HG02588 (cell line): Measurements from ENCODE around the gene MAP3K21.

Experiments
- ATAC-seq: cut with Tn5 transposase; IDR thresholded peaks from one replicate; pipeline ENCODE4 v1.9.1; 2021; ENCODE audit warnings: mild to moderate bottlenecking, moderate library complexity; ENCODE audit not compliant: unreplicated experiment

MAP3K21 gene

DNA sequence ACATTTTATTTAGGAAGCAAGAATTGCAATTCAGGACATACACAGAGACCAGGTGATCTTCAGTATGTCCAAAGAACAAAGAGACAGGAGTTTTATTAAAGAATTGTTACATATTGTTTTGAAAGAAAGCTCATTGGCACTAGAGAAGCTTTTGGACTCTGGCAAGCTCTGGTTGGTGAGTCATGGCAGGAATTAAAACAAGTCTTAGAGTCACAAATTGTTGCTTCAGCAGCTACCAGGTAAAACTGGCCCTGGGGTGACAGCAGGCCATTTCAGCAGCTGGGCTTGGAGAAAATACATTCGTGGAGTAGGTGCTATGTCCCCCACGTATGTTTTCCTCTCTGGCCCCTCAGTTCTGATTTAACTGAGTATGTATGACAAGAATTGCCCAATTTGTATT is 58.8 kb downstream of the MAP3K21 start:
- ATAC-seq: no peak

DNA sequence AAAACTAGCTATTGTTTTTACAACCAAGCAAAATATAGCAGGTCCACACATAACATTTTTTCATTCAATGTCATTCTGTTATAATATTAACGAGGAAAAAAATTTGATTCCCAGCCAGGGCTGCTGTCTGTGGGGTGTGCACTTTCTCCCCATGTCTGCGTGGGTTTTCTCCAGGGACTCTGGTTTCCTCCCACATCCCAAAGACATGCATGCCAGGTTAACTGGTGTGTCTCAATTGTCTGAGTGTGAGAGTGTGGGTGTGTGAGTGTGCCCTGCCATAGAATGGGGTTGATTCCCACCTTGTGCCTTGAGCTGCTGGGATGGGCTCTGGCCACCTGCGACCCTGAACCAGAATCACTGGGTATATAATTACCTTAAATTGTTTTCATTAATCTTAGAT is 60.1 kb downstream of the MAP3K21 start:
- no peak for ATAC-seq

DNA sequence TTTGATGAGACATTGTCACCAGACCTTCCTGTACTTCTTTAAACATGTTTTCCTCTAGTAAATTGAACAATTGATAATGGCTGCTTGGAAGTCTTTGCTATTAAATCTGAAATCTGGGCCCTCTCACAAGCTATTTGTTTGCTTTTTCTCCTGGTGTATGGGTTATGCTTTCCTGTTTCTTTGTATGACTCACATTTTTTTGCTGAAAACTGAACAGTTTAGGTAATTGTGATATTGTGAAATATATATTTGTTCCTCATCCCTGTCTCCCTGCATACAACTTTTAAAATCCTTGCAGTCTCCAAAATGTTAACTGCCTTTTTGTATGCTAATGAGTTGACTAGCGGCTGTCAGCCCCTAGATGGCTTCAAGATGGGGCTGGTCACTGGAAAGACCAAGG is 61.6 kb downstream of the MAP3K21 start:
- no peak for ATAC-seq

DNA sequence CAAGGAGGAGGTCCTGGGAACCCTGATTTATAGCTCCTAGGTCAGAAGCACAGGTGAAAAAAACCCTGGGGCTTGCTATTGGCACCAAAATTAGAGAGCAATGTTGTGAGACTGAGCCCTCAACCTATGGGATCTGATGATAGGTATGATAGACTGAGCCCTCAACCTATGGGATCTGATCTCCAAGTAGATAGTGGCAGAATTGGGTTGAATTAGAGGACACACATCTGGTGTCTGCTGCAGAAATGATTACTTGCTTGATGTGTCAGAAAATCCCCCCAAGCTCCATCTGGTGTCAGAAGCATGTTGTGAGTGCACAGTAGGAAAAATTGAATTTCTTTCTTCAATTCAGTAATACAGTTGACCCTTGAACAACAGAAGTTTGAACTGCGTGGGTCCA is 62.4 kb downstream of the MAP3K21 start:
- no peak for ATAC-seq

DNA sequence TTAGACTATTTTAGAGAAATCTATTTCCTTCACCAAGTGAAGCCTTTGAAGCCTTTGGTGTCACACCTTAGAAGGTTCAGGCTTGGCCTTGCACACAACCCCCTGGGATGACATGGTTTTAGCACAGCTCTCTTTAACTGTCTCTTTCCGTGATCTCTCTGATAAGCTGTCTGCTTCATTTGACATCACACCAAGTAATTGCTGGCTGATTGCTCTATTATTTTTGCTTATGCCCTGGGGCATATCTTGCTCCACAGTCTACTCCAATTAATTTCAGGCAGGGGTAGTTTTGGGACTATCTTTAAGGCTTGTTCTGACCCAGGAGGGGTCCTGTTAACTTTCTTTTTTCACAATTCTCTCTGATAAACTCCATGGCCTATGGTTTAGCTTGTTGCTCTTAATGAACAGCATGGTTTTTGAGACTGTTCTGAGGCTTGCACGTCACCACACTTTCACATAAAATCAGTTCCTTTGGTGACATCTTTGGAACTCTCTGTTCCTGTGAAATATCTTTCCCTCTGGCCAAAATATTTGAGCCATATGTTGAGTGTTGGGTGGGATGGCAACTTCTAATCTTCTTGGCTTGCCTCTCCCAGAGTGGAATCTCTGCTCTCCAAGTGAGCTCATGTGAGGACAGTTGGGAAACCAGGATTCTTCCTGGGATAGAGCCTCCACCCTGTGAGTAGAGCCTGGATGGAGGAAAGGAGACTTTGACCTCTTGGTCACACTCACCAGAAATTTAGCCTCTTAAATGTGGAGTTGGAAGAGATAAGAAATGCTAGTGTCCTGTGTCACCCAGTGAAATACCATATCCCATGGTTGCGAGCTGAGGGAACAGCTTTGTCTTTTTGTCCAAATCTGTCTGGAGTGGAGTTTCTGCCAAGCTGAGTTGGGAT is 63.6 kb downstream of the MAP3K21 start:
- ATAC-seq: no peak

DNA sequence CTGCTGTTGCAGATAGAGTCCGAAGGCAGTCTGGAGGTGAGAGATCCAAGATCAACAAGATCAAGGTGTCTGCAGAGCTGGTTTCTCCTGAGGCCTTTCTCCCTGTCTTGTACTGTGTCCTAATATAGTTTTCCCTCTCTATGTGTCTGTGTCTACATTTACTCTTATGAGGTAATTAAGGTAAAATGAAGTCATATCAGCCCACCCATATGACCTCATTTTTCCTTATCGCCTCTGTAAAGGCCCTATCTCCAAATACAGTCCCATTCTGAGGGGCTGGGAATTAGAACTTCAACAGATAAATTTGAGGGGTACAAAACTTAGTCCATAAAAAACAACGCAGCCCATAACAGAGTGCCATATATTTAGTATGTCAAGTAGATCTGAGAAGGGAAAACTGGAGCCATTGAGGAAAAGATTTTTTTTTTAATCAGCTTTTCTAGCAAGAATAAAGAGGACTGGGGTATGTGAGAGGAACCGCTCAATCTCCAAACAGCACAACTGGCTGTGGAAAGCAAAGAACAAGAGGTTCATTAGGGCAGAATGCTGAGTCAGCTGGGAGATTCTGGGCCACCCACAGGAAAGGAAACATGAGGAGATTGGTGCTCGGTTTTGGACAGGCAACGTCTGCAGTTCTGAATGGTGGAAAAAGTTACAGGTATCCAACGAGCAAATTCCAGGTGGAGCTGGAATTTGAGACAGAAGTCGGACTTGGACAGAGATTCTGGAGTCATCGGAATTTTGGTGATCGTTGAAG is 65.7 kb downstream of the MAP3K21 start:
- ATAC-seq: no peak

DNA sequence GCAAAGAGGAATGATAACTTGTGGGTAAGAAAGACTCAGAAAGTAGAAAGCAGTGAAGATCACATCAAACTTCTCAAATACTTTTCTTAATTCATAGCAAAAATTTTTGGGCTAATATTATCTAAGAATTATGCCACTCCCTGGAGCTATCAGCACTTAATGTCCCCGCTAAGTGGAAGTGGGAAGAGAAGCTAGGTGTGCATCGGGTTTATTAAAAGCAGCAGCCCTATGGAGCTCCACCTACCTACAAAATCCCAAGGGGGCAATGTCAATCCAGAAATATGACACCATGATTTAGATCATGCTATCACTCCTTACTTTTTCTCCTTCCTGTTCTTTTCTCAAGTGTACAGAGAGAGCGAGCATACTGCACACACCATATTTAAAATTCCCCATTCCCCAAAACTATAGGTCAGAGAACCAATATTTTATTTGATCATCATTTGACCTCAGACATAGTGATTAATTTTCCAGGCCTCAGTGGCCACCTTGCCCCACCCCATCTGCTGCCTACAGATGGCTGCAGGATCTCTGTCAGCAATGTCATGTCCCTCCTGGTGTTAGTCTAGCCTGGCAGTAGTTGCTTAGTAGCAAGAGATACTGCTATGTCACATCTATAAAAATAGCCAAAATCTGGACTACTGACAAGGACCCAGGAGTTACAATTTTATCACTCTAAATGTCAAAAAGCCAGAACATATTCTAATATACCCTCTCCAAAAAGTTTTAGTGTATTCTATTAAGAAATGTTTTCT is 66.6 kb downstream of the MAP3K21 start:
- no peak for ATAC-seq

DNA sequence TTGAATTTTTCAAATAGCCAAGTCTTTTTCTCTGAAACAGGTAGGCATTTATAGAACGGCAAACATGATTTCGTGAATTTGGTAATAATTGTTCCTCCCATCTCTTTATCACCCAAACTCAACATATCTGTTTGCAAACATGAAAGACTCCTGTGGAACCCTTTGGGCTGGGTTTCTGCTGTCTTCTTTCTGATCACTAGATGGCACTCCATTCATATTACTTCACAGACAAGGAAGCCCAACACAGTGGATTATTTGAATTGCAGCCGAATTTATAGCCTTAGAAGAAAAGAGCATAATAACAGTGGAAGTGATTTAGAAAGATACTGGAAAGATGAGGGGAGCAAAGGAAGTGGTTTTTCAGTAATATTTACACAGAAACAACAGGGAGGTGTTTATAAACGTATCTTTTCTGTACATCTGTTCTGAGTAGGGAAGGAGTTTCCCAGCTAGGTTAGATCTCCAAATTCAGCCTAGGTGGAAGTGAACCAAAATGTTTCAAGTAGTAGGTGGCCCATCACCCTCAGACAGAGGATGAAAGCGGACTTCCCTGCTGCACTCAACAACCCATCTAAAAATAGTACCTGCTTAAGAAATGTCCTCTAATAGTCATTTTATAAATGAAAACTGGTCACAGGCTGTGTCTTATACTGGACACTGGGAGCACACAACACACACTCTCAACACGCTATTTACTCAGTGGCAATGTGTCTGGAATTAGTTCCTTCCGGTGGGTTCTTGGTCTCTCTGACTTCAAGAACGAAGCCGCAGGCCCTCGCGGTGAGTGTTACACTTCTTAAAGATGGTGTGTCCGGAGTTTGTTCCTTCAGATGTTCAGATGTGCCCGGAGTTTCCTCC is 67.6 kb downstream of the MAP3K21 start:
- ATAC-seq: no peak

DNA sequence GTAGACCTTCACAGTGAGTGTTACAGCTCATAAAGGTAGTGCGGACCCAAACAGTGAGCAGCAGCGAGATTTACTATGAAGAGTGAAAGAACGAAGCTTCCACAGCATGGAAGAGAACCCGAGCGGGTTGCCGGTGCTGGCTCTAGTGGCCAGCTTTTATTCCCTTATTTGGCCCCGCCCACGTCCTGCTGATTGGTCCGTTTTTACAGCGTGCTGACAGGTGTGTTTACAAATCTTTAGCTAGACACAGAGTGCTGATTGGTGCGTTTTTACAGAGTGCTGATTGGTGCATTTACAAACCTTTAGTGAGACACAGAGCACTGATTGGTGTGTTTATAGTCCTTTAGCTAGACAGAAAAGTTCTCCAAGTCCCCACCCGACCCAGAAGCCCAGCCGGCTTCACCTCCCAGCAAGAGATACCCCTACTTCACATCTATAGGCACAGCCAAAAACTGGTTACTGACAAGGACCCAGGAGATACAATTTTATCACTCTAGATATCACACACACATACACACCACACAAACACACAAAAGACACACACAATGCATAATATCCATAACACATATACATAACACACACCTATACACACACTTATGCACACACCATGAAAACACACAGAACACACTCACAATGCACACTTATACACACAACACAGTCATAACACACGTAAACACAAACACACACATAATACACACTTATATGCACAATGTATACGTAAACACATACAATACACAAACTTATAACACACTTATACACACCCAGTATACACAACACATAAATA is 68.5 kb downstream of the MAP3K21 start:
- ATAC-seq: no peak

DNA sequence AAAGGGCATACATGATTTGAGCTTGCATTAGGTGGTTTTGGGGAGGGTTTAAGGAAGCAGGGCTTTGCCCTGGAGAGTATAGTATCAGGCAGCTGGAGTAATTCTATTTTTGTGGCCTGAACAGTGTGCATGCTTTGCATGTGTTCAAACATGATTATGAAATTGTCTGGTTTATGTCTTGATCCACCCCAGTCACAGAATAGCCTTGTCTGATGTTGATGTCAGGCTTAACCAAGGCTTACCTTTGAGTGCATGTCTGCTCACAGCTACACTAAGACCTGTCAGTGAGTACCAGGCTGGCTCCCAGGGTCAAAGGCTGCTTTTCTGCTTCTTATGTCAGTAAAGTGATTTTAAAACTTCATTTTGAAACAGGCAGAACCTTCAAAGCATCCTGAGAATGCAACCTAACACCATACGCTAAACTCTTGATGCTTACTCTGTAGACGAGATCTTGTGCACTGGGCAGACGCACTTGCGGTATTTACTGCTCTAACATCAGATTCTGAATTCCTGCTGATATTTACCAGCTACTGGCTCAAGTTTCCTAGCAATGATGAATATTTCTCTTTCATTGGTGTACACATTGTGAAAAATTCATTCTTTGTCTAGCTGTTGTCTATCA is 78.9 kb downstream of the MAP3K21 start:
- no peak for ATAC-seq

DNA sequence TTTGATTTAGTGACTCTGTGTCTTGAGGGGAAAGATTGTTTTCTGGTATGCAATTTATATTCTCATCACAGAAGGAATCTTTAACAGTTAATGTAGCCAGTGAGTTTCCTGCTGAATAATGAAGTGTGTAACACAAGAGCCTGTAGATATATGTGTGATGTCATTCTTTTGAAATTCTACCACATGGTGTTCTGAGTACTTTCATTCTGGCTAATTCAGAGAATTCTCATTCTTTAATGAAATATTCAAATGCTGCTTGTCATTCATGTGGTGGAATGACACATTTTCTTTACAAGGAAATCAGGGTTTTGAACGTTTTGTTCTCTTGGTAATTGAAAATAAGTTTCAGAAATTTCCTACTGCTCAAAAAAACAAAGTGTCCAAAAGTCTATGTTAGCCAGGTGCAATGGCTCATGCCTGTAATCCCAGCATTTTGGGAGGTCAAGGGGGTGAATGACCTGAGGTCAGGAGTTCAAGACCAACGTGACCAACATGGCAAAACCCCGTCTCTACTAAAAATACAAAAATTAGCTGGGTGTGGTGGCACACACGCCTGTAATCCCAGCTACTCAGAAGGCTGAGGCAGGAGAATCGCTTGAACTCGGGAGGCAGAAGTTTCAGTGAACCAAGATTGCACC is 79.6 kb downstream of the MAP3K21 start:
- no peak for ATAC-seq

DNA sequence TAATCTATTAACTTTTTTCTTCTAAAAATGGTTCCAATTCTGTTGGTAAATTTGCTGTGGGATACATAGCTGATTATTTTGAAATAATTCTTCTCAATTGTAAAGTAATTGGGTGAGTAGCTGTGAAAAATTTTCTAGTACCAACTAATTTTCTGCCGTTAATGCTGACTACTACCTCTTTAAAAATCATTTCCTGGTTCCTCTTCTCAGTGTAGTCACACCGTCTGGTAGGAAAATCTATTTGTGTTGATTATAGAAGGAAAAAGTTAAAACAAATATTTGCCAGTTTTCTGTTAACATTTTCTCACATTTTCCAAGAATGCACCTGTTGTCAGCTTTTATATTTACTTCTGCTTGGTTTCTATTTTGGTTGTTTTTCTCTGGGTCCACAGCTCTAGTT is 82.0 kb downstream of the MAP3K21 start:
- ATAC-seq: no peak

DNA sequence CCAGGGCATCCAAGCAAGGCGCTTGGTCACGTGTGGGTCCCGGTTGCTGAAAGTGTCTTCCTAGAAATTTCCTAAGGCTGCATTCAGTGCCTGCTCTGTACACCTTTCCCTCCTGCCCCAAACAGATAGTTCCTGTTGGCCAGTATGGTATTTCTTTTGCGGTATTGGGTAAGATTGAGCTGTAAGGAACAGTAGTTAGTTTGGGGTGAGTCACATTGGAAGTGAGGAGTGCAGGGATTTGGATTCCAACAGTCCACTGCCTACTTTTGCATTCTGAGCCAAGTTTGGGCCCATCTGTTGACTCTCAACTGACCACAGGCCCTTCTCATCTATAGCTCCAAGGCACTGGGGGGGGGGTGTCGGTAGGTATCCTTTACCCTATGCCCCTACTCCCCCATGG is 83.4 kb downstream of the MAP3K21 start:
- ATAC-seq: no peak

DNA sequence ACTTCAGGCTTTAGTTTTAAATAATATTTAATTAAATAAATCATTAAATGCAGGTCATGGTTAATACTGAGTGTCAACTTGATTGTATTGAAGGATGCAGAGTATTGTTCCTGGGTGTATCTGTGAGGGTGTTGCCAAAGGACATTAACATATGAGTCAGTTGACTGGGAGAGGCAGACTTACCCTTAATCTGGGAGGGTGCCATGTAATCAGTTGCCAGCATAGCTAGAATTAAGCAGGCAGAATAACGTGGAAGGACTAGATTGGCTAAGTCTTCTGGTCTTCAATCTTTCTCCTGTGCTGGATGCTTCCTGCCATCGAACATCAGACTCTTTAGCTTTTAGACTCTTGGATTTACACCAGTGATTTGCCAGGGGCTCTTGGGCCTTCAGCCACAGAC is 85.3 kb downstream of the MAP3K21 start:
- no peak for ATAC-seq

DNA sequence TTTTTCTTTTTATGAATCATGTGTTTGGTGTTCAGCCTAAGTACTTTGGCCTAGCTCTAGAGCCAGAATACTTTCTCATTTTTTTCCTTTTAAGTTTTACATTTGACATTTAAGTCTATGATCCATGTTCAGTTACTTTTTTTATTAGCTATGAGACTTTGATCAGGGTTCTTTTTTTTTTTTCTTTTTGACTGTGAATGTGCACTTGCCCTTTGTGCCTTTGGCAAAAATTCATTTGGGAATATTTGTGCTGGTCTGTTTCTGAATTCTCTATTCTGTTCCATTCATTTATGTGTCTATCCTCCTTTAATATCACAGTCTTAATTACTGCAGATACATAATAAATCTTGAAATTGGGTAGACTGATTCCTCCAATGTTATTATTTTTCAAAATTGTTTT is 93.8 kb downstream of the MAP3K21 start:
- ATAC-seq: no peak

DNA sequence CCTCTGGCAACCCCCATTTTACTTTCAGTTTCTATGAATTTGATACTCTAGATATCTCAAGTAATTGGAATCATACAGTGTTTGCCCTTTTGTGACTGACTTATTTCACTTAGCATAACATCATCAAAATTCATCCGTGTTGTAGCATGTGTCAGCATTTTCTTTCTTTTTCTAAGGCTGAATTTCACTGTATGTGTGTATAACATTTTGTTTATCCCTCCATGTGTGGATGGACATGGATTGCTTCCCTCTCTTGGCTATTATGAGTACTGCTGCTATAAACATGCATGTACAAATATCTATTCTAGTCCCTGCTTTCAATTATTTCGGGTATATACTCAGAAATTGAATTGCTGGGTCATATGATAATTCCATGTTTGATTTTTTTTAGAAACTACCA is 97.3 kb downstream of the MAP3K21 start:
- no peak for ATAC-seq

DNA sequence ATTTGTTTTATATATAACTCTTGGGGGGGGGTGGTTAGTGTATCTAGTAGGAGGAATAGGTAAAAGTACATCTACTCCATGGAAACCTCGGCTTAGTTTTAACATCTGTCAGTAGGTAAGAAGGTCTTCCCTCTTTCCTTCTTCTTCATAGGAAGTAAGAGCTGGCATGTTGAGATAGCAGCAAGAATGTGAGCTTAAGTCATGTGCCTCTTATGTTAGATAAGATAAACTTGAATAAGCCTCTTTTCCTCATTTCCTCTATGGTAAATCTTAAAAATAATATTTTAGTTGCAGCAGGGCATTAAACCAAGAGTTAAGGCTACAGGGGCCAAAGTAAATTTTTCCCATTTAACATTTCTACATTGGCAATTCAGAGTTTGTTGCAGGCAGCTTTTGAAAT is 100.4 kb downstream of the MAP3K21 start:
- no peak for ATAC-seq

DNA sequence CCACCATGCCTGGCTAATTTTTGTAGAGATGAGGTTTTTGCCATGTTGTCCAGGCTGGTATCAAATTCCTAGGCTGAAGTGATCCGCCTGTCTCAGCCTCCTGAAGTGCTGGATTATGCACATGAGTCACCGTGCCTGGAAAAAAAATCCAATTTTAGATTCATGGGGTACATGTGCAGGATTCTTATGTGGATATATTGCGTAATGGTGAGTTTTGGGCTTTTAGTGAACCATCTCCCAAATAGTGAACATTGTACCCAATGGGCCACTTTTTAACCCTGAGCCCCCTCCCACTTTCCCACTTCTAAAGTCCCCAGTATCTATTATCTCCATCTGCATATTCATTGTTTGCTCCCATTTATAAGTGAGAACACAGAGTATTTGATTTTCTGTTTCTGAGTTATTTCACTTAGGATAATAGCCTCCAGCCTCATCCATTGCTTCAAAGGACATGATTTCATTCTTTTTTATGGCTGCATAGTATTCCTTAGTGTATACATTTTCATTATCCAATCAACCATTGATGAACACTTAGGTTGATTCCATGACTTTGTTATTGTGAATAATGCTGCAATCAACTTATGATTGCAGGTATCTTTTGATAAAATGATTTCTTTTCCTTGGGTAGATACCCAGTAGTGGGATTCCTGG is 104.4 kb downstream of the MAP3K21 start:
- no peak for ATAC-seq
